Measurements from ENCODE around the gene CTNNA3.

GRCh38 chr10:65940105-65940504 is 1755.9 kb downstream of the CTNNA3 start:
- TF ChIP-seq CTCF (IDR thresholded peaks at IDR 0.05) (no peak), POLR2A (IDR thresholded peaks at IDR 0.05) (no peak)

Data from testis (tissue), 2 donors.